BJ (cell line): ENCODE data around the gene DNM1. TPM values are rescaled to one million over a fixed set of nuclear protein-coding genes. Genes with fewer than 3 reads are reported as not detected.

Experiments
- CTCF ChIA-PET: fragments of 350-600 bp; formaldehyde crosslinking; extraction: SDS; loops from one replicate; lab custom pipeline; 2021; ENCODE audit warnings: antibody characterized with exemption, inconsistent platforms; lab: Yijun Ruan, JAX
- POLR2A ChIA-PET: fragments of 300-600 bp; sonication (Branson Sonifier 250); formaldehyde crosslinking; extraction: SDS; loops from one replicate; lab custom pipeline; 2021; ENCODE audit warnings: antibody characterized with exemption; lab: Charles Lee
- DNase-seq: peaks from one replicate; pipeline ENCODE4 v3.0.0-alpha.2; 2011; ENCODE audit warnings: low read depth
- H3K27me3 ChIP-seq: 2 replicates; pipeline ENCODE4 v1.6.0; 2011; ENCODE audit warnings: low read length; ENCODE audit not compliant: control insufficient read depth, insufficient read depth
- H3K36me3 ChIP-seq: 2 replicates; pipeline ENCODE4 v1.5.1; 2011; ENCODE audit warnings: low read length; ENCODE audit not compliant: control insufficient read depth, insufficient read depth
- H3K4me3 ChIP-seq: 2 replicates; pipeline ENCODE4 v1.5.1; 2011; ENCODE audit warnings: low read depth, mild to moderate bottlenecking, control low read depth, low read length
- polyA plus RNA-seq: library from polyadenylated mRNA; depleted of rRNA; stranded (reverse); fragments of >200 nt; gene quantifications from 2 replicates; pipeline ENCODE4 v1.2.3, GENCODE V29; 2011
- TF ChIP-seq, protein P1 (sequence below): IDR thresholded peaks from 2 replicates; pipeline ENCODE4 v1.5.1; 2011; ENCODE audit warnings: low read depth, mild to moderate bottlenecking, control low read depth, inconsistent platforms, low read length, moderate library complexity; ENCODE audit not compliant: insufficient read depth

The DNM1 gene
- polyA plus RNA-seq, 1 experiment: 8.4 TPM

DNA sequence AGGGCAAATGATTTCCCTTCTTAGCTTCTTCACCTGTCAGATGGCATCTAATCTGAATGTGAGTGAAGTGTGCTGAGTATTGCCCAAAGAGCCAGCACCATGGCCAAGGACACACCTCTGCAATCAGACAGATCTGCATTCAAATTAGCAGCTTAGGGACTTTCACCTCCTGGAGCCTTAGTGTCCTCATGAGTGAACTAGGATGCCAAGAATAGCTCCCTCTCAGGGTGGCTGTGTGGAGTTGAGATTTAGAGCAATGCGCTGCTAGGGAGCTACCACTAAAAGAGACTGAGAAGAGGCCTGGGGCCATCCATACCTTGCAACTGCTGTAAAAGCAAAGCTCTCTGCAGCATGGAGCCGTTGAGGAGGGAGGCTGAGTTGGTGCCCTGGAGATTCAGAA is 13.2 kb upstream of the DNM1 start:
- Histone ChIP-seq H3K36me3 (peaks cover 12% of the 10 kb centered on the region; the same call in 1 of the 2 replicates), H3K27me3 (no peaks in the 10 kb centered on the region), H3K4me3 (no peak overlapping the region)
- ChIA-PET CTCF (interaction anchor here (1.2 to 3.1 kb wide), 8 partner anchors 9 to 248 kb away, joined by 3 to 20 read pairs (median 4); no protein-coding TSS in a partner anchor), POLR2A (no interaction called here)
- no peak for DNase-seq
- TF ChIP-seq, protein P1, sequence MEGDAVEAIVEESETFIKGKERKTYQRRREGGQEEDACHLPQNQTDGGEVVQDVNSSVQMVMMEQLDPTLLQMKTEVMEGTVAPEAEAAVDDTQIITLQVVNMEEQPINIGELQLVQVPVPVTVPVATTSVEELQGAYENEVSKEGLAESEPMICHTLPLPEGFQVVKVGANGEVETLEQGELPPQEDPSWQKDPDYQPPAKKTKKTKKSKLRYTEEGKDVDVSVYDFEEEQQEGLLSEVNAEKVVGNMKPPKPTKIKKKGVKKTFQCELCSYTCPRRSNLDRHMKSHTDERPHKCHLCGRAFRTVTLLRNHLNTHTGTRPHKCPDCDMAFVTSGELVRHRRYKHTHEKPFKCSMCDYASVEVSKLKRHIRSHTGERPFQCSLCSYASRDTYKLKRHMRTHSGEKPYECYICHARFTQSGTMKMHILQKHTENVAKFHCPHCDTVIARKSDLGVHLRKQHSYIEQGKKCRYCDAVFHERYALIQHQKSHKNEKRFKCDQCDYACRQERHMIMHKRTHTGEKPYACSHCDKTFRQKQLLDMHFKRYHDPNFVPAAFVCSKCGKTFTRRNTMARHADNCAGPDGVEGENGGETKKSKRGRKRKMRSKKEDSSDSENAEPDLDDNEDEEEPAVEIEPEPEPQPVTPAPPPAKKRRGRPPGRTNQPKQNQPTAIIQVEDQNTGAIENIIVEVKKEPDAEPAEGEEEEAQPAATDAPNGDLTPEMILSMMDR: no peak

DNA sequence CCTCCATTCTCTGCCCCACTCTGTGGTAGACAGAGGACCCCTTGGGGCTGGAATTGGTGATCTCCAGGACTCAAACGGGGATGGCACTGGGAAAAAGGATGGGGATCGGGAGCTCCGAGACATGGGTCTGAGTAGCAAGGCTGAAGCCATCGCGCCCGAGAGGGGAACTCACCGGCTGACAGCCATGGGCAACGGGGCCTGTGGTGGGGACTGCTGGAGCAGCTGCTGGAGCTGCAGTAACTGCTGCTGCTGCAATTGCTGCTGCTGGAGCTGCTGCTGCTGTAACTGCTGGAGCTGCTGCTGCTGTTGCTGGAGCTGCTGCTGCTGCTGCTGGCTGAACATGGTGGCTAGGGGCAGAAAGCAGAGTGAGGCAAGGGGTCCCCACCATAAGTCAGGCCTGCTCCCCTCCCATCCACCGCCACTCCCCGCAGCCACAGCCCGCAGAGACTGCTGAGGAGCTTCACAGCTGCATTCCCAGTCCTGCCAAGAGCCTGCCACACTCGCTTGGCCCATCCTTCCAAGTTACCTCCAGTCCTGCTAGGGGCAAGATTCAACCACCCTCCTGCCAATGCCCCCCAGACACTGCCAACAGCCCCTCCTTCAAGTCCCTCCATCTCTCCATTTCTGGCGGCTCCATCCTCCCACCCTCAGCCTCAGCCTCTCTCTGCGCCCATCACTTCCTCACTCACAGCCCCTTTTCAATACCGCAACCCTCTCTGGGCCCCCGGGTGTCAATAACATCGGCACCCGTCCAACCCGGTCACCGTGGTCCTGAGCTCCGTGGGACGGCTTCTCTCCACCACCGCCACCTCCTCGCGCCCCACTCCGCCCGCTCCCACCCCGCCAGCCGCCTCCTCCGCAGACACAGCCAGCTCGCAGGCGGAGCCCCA is 12.4 kb upstream of the DNM1 start:
- DNase-seq: no peak
- CTCF ChIA-PET: interaction anchor here (0.7 to 3.1 kb wide), 11 partner anchors 9 to 248 kb away, joined by 3 to 20 read pairs (median 4); no protein-coding TSS in a partner anchor

DNA sequence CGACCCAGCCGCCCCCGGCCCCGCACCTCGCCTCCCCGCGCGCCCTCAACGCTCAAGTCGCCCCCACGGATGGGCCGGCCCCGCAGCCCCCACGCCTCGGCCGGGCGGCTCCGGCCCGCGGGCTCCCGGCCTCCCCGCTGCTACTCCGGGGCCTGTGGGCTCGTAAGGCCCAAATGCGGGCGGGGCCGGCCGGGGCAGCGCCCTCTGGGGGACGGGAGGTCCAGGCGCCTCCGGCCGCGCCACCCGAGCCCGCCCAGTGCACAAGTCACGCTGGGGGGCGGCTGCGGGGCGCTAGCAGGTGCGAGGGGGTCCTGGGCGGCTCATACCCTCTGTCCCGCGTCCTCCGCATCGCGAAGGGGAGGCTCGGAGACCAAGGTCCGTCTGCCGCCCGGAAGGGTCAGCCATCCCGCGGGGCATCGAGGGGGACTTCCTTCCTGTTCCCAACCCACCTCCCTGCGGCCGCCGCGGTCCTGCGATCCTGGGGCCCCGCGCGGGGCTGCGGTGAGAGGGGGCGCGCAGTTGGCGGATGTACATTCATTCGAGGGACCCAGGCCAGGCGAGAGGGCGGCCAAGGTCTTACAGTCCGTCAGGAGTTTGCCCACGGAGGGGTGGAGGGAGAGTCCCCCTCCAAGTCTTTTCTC is 11.7 kb upstream of the DNM1 start, which contains the start of gene CIZ1:
Gene CIZ1 (minus strand): TSS at position 167 of the 641 bp plus-strand sequence. CDS start 715 bp downstream, outside the sequence.
- no peak for DNase-seq
- TF ChIP-seq, protein P1: peak; percentile 33
- ChIA-PET CTCF (interaction anchor here (0.7 to 3.1 kb wide), 10 partner anchors 8 to 150 kb away, joined by 3 to 20 read pairs (median 4); no protein-coding TSS in a partner anchor), POLR2A (interaction anchor here (1.0 kb wide), 1 partner anchor 170 kb away, joined by 4 read pairs; no protein-coding TSS in a partner anchor)
- H3K4me3 ChIP-seq: peak within 1 kb of the TSS; percentile 84
- peaks cover 2% of the 10 kb centered on the region; the same call in 1 of the 2 replicates for H3K36me3 ChIP-seq
- H3K27me3 ChIP-seq: no peaks in the 10 kb centered on the region

More for the DNA sequence above, 12.4 kb upstream of the DNM1 start:
- Histone ChIP-seq H3K27me3 (no peaks in the 10 kb centered on the region), H3K4me3 (peak overlapping the region; percentile 84), H3K36me3 (peaks cover 5% of the 10 kb centered on the region; the same call in 1 of the 2 replicates)
- POLR2A ChIA-PET: interaction anchor here (1.0 kb wide), 1 partner anchor 171 kb away, joined by 4 read pairs; no protein-coding TSS in a partner anchor
- TF ChIP-seq, protein P1: no peak

DNA sequence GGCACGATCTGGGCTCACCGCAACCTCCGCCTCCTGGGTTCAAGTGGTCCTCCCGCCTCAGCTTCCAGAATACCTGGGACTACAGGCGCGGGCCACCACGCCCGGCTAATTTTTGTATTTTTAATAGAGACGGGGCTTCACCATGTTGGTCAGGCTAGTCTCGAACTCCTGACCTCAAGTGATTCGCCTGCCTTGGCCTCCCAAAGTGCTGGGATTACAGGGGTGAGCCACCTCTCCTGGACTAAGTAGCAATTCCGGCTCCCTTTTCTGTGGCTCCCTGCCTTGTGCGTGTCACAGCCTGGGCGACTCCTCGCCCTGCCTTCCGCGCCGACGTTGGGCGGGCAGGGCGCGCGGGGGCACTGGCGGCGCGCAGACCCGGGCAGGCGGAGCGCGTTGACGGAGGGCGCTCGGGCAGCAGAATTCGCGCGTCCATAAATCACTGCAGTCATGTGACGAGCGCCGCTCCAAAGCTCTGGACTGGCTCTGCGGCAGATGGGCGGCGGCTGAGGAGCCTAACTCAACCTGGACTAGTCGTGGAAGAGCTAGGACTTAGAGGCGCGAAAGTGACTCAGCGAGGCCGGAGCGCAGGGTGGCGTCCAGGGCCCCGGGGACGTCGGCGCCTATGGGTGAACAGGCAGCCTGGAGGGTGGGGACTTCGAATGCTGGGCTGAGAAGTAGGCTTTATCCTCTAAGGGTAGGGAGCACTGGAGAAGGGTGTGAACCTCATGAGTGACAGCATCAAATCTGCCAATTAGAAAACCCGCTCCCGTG is 10.4 kb upstream of the DNM1 start:
- DNase-seq: peak; percentile 65
- no peaks in the 10 kb centered on the region for H3K36me3 ChIP-seq
- H3K4me3 ChIP-seq: peak overlapping the region; percentile 22
- ChIA-PET CTCF (interaction anchor here (1.0 to 2.3 kb wide), 5 partner anchors 9 to 149 kb away, joined by 3 to 9 read pairs (median 3); partner anchors contain the start of gene DNM1), POLR2A (no interaction called here)
- TF ChIP-seq, protein P1: no peak
- no peaks in the 10 kb centered on the region for H3K27me3 ChIP-seq
